CD4-positive, alpha-beta T cell (primary cell): ENCODE measurements around the gene MRS2. TPM values are rescaled to one million over a fixed set of nuclear protein-coding genes. Genes with fewer than 3 reads are reported as not detected.

Experiments used
- ATAC-seq: fragments of 200-7000 bp; cut with Tn5 transposase; one replicate; pipeline ENCODE4 v1.10.0; 2022; ENCODE audit warnings: mild to moderate bottlenecking; ENCODE audit not compliant: poor library complexity
- CTCF ChIA-PET: fragments of 350-600 bp; sonication (Branson Sonifier 250); formaldehyde crosslinking; loops from one replicate; lab custom pipeline; 2021; ENCODE audit warnings: antibody characterized with exemption, inconsistent platforms; lab: Charles Lee
- POLR2A ChIA-PET: fragments of 350-600 bp; sonication (Branson Sonifier 250); formaldehyde crosslinking; loops from one replicate; lab custom pipeline; 2021; ENCODE audit warnings: antibody characterized with exemption, inconsistent platforms; lab: Charles Lee
- DNase-seq, 14 experiments: peaks; one replicate each; pipeline ENCODE4 v3.0.0-alpha.2; 2013 to 2020; ENCODE audit warnings: mixed read lengths in 2 of 14
- H3K27ac ChIP-seq, 2 donors: one replicate each; pipeline versions ENCODE4 v1.5.1 to v1.7.0; 2013; ENCODE audit warnings: low read length in 2 of 2, low read depth in 1 of 2, mild to moderate bottlenecking in 1 of 2
- H3K27me3 ChIP-seq, 2 experiments: 1 replicate in 1 of 2; 2 replicates in 1 of 2; pipeline versions ENCODE4 v1.6.1 to v1.7.0; 2013; ENCODE audit warnings: low read length in 2 of 2, control low read depth in 1 of 2, mild to moderate bottlenecking in 1 of 2, moderate library complexity in 1 of 2; ENCODE audit not compliant: insufficient read depth in 2 of 2, control insufficient read depth in 1 of 2
- H3K36me3 ChIP-seq: one replicate; pipeline ENCODE4 v1.6.1; 2013; ENCODE audit warnings: low read length, control low read depth; ENCODE audit not compliant: insufficient read depth
- H3K4me1 ChIP-seq: one replicate; pipeline ENCODE4 v1.6.1; 2013; ENCODE audit warnings: low read length, control low read depth; ENCODE audit not compliant: insufficient read depth
- H3K4me3 ChIP-seq: one replicate; pipeline ENCODE4 v1.5.1; 2013; ENCODE audit warnings: mild to moderate bottlenecking, low read length, moderate library complexity
- H3K9me3 ChIP-seq, 2 experiments: 1 replicate in 1 of 2; 2 replicates in 1 of 2; pipeline versions ENCODE4 v1.6.1 to v1.7.0; 2013; ENCODE audit warnings: low read length in 2 of 2, mild to moderate bottlenecking in 2 of 2, control low read depth in 1 of 2, moderate library complexity in 1 of 2; ENCODE audit not compliant: control insufficient read depth in 1 of 2, insufficient read depth in 1 of 2
- H3K27ac Mint-ChIP-seq: one replicate; pipeline ENCODE4 v1.8.0; 2020; ENCODE audit warnings: mixed read lengths
- H3K27me3 Mint-ChIP-seq: one replicate; pipeline ENCODE4 v1.8.0; 2021; ENCODE audit warnings: mixed read lengths
- H3K36me3 Mint-ChIP-seq: one replicate; pipeline ENCODE4 v1.8.0; 2021; ENCODE audit warnings: low read depth, mixed read lengths
- H3K4me1 Mint-ChIP-seq: one replicate; pipeline ENCODE4 v1.8.0; 2021; ENCODE audit warnings: low read depth, mixed read lengths
- H3K4me3 Mint-ChIP-seq: one replicate; pipeline ENCODE4 v1.8.0; 2020; ENCODE audit warnings: mild to moderate bottlenecking, mixed read lengths
- H3K9me3 Mint-ChIP-seq: one replicate; pipeline ENCODE4 v1.8.0; 2020; ENCODE audit warnings: mixed read lengths
- CTCF ChIP-seq: fragments of 200-600 bp; IDR thresholded peaks from one replicate; pipeline ENCODE4 v1.8.0; 2022; ENCODE audit warnings: antibody characterized with exemption, mild to moderate bottlenecking
- intact Hi-C, 2 experiments: fragments of 100-400 bp; cut with DNase I in 1 of 2; cut with micrococcal nuclease in 1 of 2; formaldehyde crosslinking; loops; one replicate each; pipeline versions ENCODE4 v1.15.1 to v1.9.0; 2023 to 2025; cut with DNase I, micrococcal nuclease
- total RNA-seq, 174 experiments: library from RNA in 2 of 174; stranded (reverse) in 2 of 174; gene quantifications; one replicate each; pipeline ENCODE4 v1.2.3 and lab custom pipeline; 2021 to 2026

Gene MRS2
- total RNA-seq, 2 experiments from 2014 or later: 3.7 to 4.6 TPM

DNA sequence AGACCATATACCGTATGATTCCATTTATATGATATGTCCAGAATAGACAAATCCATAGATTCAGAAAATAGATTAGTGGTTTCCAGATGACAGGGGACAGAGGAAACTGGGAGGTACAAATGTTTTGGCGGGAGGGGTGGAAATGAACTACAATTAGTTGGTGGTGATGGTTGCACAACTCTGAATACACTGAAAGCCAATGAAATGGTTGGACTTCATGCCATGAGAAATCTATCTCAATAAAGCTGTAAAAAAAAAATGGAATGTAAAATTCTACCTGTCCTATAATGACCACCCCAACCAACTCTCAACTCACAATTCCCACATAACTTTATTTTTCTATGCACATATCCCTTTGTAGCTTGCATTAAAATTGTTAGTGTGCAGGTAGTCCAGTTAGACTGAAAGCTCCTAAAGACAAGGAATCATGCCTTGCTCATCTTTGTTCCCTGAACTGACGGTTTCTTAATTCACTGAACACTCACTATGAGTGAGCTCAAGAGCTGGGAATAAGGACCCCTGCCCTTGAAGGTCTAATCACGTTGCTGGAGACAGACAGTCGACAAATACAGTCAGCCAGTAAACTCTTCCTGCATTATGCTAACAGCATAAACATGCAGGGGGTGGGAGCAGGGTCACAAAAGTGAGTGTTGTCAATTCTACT lies 46.3 kb upstream of the MRS2 start:
- peak overlapping the region; percentile 42 for H3K4me3 Mint-ChIP-seq
- Histone ChIP-seq H3K27ac (no peak overlapping the region), H3K9me3 (peaks cover 0 to 4% of the 10 kb centered on the region in 2 experiments), H3K36me3 (no peaks in the 10 kb centered on the region), H3K27me3 (peaks cover 0 to 2% of the 10 kb centered on the region in 2 experiments), H3K4me1 (peaks cover 22% of the 10 kb centered on the region), H3K4me3 (no peak overlapping the region)
- H3K36me3 Mint-ChIP-seq: no peaks in the 10 kb centered on the region
- ATAC-seq (no peak), DNase-seq (no peak)
- no peak for TF ChIP-seq CTCF
- H3K9me3 Mint-ChIP-seq: no peaks in the 10 kb centered on the region
- CTCF ChIA-PET: no interaction called here
- no peaks in the 10 kb centered on the region for H3K27me3 Mint-ChIP-seq
- no peak overlapping the region for H3K27ac Mint-ChIP-seq
- intact Hi-C loops: no loop called here
- peaks cover 34% of the 10 kb centered on the region for H3K4me1 Mint-ChIP-seq
- POLR2A ChIA-PET: no interaction called here

DNA sequence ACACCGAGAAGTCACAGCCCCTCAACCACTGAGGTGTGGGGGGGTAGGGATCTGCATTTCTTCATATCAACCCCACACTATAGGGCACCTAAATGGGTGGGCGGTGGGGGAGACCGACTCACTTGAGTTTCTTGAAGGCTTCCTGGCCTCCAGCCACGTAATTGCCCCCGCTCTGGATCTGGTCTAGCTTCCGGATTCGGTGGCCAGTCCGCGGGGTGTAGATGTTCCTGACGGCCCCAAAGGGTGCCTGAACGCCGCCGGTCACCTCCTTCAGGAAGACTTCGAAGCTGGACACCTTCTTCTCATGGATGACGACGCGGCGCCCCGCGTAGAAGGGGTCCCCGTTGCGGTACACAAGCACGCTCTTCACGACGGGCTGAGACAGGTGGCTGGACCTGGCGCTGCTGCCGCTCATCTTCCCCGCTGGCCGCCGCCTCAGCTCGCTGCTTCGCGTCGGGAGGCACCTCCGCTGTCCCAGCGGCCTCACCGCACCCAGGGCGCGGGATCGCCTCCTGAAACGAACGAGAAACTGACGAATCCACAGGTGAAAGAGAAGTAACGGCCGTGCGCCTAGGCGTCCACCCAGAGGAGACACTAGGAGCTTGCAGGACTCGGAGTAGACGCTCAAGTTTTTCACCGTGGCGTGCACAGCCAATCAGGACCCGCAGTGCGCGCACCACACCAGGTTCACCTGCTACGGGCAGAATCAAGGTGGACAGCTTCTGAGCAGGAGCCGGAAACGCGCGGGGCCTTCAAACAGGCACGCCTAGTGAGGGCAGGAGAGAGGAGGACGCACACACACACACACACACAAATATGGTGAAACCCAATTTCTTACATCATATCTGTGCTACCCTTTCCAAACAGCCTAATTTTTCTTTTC lies 45.2 kb upstream of the MRS2 start, which contains the start of gene DCDC2:
DCDC2 (minus strand) TSS at position 724 of the 883 bp plus-strand sequence; CDS start at position 415, 309 bp downstream.
- intact Hi-C loops: loop anchor here in 1 of 2 experiments (2.0 kb wide), 1 partner anchor 37 kb away; no protein-coding TSS in a partner anchor
- ChIA-PET POLR2A (interaction anchor here (1.3 kb wide), 1 partner anchor 137 kb away, joined by 3 read pairs; the partner anchor contains the start of gene ALDH5A1), CTCF (no interaction called here)
- H3K36me3 Mint-ChIP-seq: no peaks in the 10 kb centered on the region
- H3K27ac Mint-ChIP-seq: peak within 1 kb of the TSS; percentile 84
- ATAC-seq (peak; percentile 18), DNase-seq (peak in 13 of 14 experiments; percentile 5 to 76 (median 39))
- peak within 1 kb of the TSS; percentile 87 for H3K4me3 Mint-ChIP-seq
- H3K9me3 Mint-ChIP-seq: no peaks in the 10 kb centered on the region
- no peak within 1 kb of the TSS for H3K27ac ChIP-seq
- H3K4me3 ChIP-seq: peak within 1 kb of the TSS; percentile 51
- peaks cover 0 to 4% of the 10 kb centered on the region in 2 experiments for H3K9me3 ChIP-seq
- peaks cover 22% of the 10 kb centered on the region for H3K4me1 ChIP-seq
- peaks cover 34% of the 10 kb centered on the region for H3K4me1 Mint-ChIP-seq
- H3K27me3 ChIP-seq: peaks cover 0 to 2% of the 10 kb centered on the region in 2 experiments
- H3K36me3 ChIP-seq: no peaks in the 10 kb centered on the region
- TF ChIP-seq CTCF: no peak
- no peaks in the 10 kb centered on the region for H3K27me3 Mint-ChIP-seq

DNA sequence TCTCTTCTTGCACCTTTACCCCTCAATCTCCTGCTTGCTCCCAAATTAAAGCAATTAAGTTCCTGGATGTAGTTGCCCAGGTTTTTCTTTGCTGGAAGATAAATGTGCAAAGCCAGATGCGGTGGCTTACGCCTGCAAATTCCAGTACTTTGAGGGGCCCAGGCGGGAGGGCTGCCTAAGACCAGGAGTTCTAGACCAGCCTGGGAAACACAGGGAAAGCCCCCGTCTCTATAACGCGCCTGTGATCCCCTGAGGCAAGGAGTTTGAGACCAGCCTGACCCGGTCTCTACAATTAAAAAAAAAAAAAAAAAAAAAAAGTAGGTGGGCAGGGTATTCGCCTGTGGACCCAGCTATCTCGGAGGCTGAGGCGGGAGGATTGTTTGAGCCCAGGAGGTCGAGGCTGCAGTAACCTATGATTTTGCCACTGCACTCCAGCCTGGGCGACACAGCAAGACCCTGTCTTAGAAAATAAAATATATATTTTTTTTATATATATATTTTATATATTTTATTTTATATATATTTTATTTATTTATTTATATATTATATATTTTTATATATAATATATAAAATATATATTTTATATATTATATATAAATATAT lies 44.4 kb upstream of the MRS2 start:
- Mint-ChIP-seq H3K4me1 (peaks cover 34% of the 10 kb centered on the region), H3K27me3 (no peaks in the 10 kb centered on the region), H3K9me3 (no peaks in the 10 kb centered on the region), H3K27ac (peak overlapping the region; percentile 84), H3K36me3 (no peaks in the 10 kb centered on the region), H3K4me3 (peak overlapping the region; percentile 87)
- H3K9me3 ChIP-seq: peaks cover 0 to 4% of the 10 kb centered on the region in 2 experiments
- intact Hi-C loops: loop anchor here in 1 of 2 experiments (2.0 kb wide), 1 partner anchor 36 kb away; no protein-coding TSS in a partner anchor
- ChIA-PET CTCF (no interaction called here), POLR2A (interaction anchor here (1.3 kb wide), 1 partner anchor 137 kb away, joined by 3 read pairs; the partner anchor contains the start of gene ALDH5A1)
- no peak overlapping the region for H3K27ac ChIP-seq
- DNase-seq: no peak
- H3K4me3 ChIP-seq: peak overlapping the region; percentile 51
- H3K4me1 ChIP-seq: peaks cover 22% of the 10 kb centered on the region
- ATAC-seq: no peak
- no peaks in the 10 kb centered on the region for H3K36me3 ChIP-seq
- peaks cover 0 to 2% of the 10 kb centered on the region in 2 experiments for H3K27me3 ChIP-seq
- TF ChIP-seq CTCF: no peak
